A172 (cell line): ENCODE data around the gene GPR137B. TPM values are rescaled to one million over a fixed set of nuclear protein-coding genes. Genes with fewer than 3 reads are reported as not detected.

Source experiments
- DNase-seq: peaks from one replicate; pipeline ENCODE4 v3.0.0-alpha.2; 2015; ENCODE audit warnings: low spot score
- total RNA-seq: library from RNA; depleted of rRNA; stranded (reverse); fragments of >200 nt; shearing (Covaris generic); gene quantifications from 2 replicates; pipeline ENCODE4 v1.2.3, GENCODE V29; 2014; rRNA removed

Gene GPR137B, protein sequence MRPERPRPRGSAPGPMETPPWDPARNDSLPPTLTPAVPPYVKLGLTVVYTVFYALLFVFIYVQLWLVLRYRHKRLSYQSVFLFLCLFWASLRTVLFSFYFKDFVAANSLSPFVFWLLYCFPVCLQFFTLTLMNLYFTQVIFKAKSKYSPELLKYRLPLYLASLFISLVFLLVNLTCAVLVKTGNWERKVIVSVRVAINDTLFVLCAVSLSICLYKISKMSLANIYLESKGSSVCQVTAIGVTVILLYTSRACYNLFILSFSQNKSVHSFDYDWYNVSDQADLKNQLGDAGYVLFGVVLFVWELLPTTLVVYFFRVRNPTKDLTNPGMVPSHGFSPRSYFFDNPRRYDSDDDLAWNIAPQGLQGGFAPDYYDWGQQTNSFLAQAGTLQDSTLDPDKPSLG
- total RNA-seq, result 10.3 and 17.4 TPM in 2 replicates

- DNase-seq, result peak; percentile 47
Observed at GRCh38 chr1:236142253-236143103, at the start of gene GPR137B. GPR137B (plus strand) TSS chr1:236142539; CDS start chr1:236142623, 84 bp downstream.

GRCh38 chr1:236092899-236093298, 49.4 kb upstream of the GPR137B start:
- no peak for DNase-seq

- DNase-seq, result no peak
Observed at GRCh38 chr1:236095705-236096520, 46.4 kb upstream of the GPR137B start.

DNA sequence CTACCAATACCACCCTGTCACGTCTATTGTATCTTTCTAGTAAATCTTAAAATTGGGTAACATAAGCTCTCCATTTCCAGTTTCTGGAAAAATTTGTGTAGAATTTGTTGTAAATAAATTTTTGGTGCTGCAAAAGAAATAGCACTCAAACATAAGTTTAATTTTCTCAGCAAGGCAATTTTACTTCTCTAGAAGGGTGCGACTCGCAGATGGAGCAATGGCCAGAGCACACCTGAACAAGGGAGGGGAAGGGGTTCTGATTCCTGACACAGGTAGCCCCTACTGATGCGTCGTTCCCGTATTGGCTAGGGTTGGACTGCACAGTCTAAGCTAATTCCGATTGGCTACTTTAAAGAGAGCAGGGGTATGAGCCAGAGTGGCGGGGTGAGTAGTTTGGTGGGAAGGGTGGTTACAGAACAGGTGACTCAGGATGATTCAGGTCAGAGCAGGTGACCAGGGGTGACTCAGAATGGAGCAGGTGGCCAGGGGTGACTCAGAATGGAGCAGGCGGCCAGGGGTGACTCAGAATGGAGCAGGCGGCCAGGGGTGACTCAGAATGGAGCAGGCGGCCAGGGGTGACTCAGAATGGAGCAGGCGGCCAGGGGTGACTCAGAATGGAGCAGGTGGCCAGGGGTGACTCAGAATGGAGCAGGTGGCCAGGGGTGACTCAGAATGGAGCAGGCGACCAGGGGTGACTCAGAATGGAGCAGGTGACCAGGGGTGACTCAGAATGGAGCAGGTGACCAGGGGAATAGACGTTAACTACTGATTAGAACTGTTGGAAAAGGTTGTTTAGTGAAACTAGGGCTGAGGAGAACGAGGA, 45.5 kb upstream of the GPR137B start:
- DNase-seq, result peak; percentile 73

- DNase-seq, result no peak
Observed at GRCh38 chr1:236098267-236098666, 44.1 kb upstream of the GPR137B start.

DNA sequence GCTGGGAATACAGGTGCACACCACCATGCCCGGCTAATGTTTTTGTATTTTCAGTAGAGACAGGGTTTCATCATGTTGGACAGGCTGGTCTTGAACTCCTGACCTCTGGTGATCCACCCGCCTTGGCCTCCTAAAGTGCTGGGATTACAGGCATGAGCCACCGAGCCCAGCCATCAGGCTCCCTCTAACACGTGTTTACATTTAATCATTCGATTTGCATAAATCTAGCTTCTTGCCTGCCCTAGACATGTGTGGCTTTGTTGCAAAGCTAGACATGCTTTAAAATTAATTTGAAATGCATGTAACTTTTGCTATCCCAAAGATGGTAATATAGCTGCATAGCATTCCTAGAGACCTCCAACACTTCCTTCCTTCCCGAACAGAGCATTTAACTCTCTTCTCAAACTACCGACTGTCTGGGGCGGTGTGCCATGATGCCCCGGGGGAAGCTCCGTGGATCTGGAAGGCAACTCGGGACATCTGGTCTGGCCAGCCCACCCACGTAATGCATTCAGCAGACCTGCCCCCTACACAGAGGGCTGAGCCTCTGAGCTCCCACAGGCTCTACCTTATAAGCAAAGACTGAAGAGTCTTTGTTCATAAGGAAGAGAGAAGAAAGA, 42.9 kb upstream of the GPR137B start:
- DNase-seq, result no peak

DNA sequence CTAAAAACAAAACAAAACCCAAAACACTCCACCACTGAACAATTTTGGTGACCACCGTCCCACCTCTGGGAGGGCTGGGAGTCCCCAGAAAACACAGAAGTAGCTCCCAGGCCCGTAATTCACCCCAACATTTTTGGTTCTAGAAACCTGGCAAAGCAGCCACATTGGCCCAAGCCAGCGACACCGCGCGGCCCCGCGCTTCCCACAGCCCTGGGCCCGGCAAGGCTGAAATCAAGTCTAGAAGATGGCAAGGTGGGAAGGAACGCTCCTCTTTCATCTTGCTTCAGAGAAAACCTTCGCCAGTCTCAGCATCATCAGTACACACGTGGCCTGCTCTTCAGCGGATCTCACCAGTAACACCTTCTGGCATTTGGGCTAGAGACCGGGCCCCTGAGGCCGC, 41.5 kb upstream of the GPR137B start:
- no peak for DNase-seq

DNA sequence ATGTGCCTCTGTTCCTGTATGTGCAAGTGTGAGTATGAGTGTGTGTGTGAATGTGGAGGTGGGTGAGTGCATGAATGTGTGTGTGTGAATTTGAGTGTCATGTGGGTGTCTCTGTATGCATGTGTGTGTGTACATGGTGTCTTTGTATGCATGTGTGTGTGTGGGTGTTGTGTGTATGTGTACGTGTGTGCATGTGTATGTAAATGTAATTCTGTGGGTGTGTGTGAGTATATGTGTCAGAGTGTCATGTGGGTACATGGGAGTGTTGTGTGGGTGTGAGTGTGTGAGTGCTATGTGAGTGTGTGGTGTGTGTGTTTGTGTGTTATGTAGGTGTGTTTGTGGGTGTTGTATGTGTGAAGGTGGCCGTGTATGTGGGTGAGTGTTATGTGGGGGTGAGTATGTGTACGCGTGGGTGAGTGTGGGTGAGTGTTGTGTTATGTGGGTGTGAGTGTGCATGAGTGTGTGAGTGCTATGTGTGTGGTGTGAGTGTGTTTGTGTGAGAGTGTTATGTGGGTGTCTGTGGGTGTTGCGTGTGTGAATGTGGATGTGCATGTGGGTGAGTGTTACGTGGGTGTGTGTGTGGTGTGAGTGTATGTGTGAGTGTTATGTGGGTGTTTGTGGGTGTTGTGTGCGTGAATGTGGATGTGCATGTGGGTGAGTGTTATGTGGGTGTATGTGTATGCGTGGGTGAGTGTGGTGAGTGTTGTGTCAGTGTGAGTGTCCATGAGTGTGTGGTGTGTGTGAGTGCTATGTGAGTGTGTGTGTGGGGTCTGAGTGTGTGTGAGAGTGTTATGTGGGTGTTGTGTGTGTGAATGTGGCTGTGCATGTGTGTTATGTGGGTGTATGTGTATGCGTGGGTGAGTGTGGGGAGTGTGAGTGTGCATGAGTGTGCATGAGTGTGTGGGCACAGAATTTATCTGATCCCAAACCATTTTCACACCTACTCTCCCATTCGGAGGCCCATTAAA, 40.8 kb upstream of the GPR137B start:
- no peak for DNase-seq

DNA sequence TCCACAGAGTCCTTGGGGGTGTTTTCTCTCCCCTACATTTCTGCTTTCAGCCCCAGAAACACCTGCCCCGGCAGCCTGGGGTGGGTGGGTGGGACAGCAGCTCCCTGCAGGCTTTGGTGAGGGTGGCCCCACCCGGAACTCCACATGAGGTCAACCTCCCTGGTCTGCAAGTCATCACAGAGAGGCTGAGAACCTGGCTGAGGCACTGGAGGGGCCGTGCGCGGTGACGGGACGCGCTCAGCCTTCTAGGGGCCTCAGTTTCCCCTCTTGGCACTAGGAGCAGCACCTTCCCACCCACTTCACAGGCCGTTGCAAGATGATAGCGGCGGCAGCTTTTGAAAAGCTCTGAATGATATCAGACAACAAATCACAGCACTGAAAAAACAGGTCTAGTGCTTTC, 39.7 kb upstream of the GPR137B start:
- no peak for DNase-seq

GRCh38 chr1:236103059-236103458, 39.3 kb upstream of the GPR137B start:
- no peak for DNase-seq

- DNase-seq, result peak; percentile 61
Observed at GRCh38 chr1:236103646-236104218, 38.6 kb upstream of the GPR137B start.

GRCh38 chr1:236107121-236107907, 35.0 kb upstream of the GPR137B start:
- DNase-seq, result no peak

DNA sequence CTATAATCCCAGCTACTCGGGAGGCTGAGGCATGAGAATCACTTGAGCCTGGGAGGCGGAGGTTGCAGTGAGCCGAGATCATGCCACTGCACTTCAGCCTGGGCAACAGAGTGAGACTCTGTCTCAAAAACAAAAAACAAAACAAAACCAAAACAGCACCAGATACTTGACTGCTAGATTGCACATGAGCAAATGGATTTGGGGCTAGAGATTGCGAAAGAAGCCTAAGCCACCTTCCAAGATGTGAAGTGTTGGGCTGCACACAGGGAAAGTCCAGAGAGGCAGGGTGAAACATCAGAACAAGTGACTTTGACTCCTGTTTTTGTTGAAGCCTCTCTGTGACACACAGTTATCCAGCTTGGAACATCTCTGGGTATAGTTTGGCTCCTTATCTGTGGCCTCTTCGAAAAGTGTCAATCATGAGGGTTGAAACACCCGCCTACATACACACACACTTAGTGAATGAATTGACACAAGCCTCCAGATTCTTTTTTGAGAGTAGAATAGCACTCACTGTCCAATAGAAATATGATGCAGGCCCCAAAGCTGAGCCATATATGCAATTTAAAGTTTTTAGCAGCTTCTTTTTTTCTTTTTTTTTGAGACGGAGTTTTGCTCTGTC, 34.2 kb upstream of the GPR137B start:
- no peak for DNase-seq

DNA sequence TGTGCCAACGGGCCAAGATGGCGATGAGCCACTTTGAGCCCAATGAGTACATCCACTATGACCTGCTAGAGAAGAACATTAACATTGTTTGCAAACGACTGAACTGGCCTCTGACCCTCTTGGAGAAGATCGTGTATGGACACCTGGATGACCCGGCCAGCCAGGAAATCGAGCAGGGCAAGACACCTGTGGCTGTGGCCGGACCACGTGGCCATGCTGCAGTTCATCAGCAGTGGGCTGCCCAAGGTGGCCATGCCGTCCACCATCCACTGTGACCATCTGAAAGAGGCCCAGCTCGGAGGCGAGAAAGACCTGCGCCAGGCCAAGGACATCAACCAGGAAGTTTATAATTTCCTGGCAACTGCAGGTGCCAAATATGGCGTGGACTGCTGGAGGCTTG, 32.2 kb upstream of the GPR137B start:
- DNase-seq, result no peak

- DNase-seq, result no peak
Observed at GRCh38 chr1:236111527-236112331, 30.6 kb upstream of the GPR137B start.

GRCh38 chr1:236112332-236112627, 30.1 kb upstream of the GPR137B start:
- DNase-seq, result no peak
